HG02623 (cell line): ENCODE results near the gene MICAL1.
"Not testable (repeated sequence)": the region's sequence is repeated elsewhere in the genome, so short reads cannot be mapped to it uniquely, and the experiment has no call there.

Source experiments
- ATAC-seq: cut with Tn5 transposase; IDR thresholded peaks from one replicate; pipeline ENCODE4 v1.9.1; 2021; ENCODE audit warnings: moderate library complexity; ENCODE audit not compliant: unreplicated experiment

MICAL1 gene

GRCh38 chr6:109478222-109478805 is 22.7 kb upstream of the MICAL1 start:
- ATAC-seq, result no peak

- peak; percentile 49 for ATAC-seq
Measured at GRCh38 chr6:109477725-109478124, 22.2 kb upstream of the MICAL1 start.

- no peak for ATAC-seq
Measured at GRCh38 chr6:109477184-109477583, 21.6 kb upstream of the MICAL1 start.

GRCh38 chr6:109475625-109476024 is 20.1 kb upstream of the MICAL1 start:
- ATAC-seq, result no peak

GRCh38 chr6:109474995-109475394 is 19.4 kb upstream of the MICAL1 start:
- no peak for ATAC-seq

- no peak for ATAC-seq
Measured at GRCh38 chr6:109473120-109473519, 17.5 kb upstream of the MICAL1 start.

GRCh38 chr6:109472132-109472995 is 16.8 kb upstream of the MICAL1 start:
- peak; percentile 64 for ATAC-seq

- ATAC-seq, result no peak
Measured at GRCh38 chr6:109471105-109471810, 15.7 kb upstream of the MICAL1 start.

- ATAC-seq, result no peak
Measured at GRCh38 chr6:109469591-109470189, 14.1 kb upstream of the MICAL1 start.

- ATAC-seq, result no peak
Measured at GRCh38 chr6:109467696-109468095, 12.1 kb upstream of the MICAL1 start.

GRCh38 chr6:109466212-109466923 is 10.8 kb upstream of the MICAL1 start:
- no peak for ATAC-seq

- no peak for ATAC-seq
Measured at GRCh38 chr6:109465772-109466171, 10.2 kb upstream of the MICAL1 start.

GRCh38 chr6:109461733-109462526 is 6.4 kb upstream of the MICAL1 start:
- ATAC-seq, result no peak

GRCh38 chr6:109461205-109461604 is 5.6 kb upstream of the MICAL1 start:
- ATAC-seq, result not testable (repeated sequence)

- ATAC-seq, result no peak
Measured at GRCh38 chr6:109460161-109460829, 4.7 kb upstream of the MICAL1 start.

- peak; percentile 16 for ATAC-seq
Measured at GRCh38 chr6:109458774-109459531, 3.4 kb upstream of the MICAL1 start.

GRCh38 chr6:109457562-109457996 is 2.0 kb upstream of the MICAL1 start:
- ATAC-seq, result no peak

- ATAC-seq, result no peak
Measured at GRCh38 chr6:109456710-109457561, 1.4 kb upstream of the MICAL1 start.
